Stomach (tissue), 4 donors: ENCODE data around the gene TCN2.

Source experiments
- POLR2A ChIP-seq, 4 donors: fragments of 450-650 bp; IDR thresholded peaks; one replicate each; pipeline ENCODE4 v1.6.1; 2016; ENCODE audit warnings: antibody characterized with exemption in 4 of 4, control low read depth in 2 of 4, mild to moderate bottlenecking in 1 of 4, moderate library complexity in 1 of 4
- TF ChIP-seq, protein P1 (sequence below), 7 experiments: fragments of 450-650 bp in 4 of 7; fragments of 200-600 bp in 3 of 7; sonication (generic) in 3 of 7; IDR thresholded peaks; one replicate each; pipeline ENCODE4 v1.5.1; 2016 to 2019; ENCODE audit warnings: antibody characterized with exemption in 7 of 7, control low read depth in 2 of 7, mild to moderate bottlenecking in 1 of 7

DNA sequence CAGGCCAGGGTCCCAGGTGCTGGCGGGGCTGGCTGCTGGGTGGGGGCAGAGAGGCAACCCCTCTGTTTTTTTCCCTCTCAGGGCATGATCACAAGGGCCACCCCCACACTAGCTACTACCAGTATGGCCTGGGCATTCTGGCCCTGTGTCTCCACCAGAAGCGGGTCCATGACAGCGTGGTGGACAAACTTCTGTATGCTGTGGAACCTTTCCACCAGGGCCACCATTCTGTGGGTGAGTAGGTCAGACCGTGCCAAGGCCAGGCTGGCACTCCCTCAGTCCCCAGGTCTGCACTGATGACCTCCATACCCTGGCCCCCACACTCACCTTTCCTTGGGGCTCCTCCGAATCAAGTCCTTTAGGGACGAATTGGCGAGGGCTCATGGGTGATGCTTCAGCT lies 7.3 kb downstream of the TCN2 start:
- TF ChIP-seq, protein P1, sequence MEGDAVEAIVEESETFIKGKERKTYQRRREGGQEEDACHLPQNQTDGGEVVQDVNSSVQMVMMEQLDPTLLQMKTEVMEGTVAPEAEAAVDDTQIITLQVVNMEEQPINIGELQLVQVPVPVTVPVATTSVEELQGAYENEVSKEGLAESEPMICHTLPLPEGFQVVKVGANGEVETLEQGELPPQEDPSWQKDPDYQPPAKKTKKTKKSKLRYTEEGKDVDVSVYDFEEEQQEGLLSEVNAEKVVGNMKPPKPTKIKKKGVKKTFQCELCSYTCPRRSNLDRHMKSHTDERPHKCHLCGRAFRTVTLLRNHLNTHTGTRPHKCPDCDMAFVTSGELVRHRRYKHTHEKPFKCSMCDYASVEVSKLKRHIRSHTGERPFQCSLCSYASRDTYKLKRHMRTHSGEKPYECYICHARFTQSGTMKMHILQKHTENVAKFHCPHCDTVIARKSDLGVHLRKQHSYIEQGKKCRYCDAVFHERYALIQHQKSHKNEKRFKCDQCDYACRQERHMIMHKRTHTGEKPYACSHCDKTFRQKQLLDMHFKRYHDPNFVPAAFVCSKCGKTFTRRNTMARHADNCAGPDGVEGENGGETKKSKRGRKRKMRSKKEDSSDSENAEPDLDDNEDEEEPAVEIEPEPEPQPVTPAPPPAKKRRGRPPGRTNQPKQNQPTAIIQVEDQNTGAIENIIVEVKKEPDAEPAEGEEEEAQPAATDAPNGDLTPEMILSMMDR (IDR thresholded peaks at IDR 0.05), result no peak
- TF ChIP-seq POLR2A (IDR thresholded peaks at IDR 0.05), result no peak
